ENCODE measurements around the gene CTR9. TPM values are rescaled to one million over a fixed set of nuclear protein-coding genes. Genes with fewer than 3 reads are reported as not detected.

Gene CTR9
- total and polyA plus RNA-seq, 2 of the 13 experiments (the other 11 are each of a cell fraction or from before 2014, with no cell fraction given) = 6.6 to 22.1 TPM

DNA sequence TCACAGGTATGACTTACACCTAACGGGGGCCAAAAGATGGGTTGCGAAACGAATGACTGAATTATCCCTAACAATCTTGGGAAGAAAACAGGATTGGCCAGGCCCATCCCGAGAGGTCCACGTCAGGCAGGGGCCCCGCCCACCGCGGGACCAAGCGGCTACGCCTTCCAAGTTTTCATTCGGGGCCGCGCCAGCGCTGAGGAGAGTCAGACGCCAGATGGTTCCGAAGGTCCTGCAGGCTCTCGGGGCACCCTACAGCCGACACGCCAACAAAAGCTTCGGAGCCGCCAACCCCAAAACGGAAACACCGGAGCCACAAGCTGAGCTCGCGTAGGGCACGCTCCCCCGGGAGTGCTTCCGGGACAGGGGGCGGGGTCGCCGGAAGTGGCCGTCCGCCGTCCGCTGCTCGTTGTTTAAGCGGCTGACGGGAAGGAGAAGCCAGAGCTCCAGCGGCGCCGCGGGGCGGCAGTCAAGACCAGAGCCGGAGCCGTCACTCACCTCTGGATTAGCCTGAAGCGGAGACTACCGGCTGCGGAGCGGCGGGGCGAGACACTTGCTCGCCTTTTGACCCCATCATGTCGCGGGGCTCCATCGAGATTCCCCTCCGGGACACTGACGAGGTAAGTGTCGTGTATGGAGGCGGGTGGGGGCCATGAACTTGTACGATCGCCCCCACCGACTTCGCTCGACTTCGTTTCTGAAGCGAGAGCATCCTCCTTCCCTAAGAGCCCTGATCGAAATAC lies at the start of gene CTR9 (continued):
- peak; percentile 78 for TF ChIP-seq CREM (IDR thresholded peaks at IDR 0.05)
- no peak for TF ChIP-seq CREM (CRISPR knock-in tag; IDR thresholded peaks at IDR 0.05)
- TF ChIP-seq, protein P1, sequence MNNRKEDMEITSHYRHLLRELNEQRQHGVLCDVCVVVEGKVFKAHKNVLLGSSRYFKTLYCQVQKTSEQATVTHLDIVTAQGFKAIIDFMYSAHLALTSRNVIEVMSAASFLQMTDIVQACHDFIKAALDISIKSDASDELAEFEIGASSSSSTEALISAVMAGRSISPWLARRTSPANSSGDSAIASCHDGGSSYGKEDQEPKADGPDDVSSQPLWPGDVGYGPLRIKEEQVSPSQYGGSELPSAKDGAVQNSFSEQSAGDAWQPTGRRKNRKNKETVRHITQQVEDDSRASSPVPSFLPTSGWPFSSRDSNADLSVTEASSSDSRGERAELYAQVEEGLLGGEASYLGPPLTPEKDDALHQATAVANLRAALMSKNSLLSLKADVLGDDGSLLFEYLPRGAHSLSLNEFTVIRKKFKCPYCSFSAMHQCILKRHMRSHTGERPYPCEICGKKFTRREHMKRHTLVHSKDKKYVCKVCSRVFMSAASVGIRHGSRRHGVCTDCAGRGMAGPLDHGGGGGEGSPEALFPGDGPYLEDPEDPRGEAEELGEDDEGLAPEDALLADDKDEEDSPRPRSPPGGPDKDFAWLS (CRISPR knock-in tag; IDR thresholded peaks at IDR 0.05; ENCODE audit: borderline replicate concordance) = no peak
- peak; percentile 92 for TF ChIP-seq ZMYM4 (CRISPR knock-in tag; IDR thresholded peaks at IDR 0.05)
- no peak for TF ChIP-seq SUZ12 (IDR thresholded peaks at IDR 0.05; ENCODE audit: low read depth, low read length)
- TF ChIP-seq MAF1 (CRISPR knock-in tag; IDR thresholded peaks at IDR 0.05; ENCODE audit: borderline replicate concordance) = peak; percentile 78; the same call in 1 of the 2 replicates
- TF ChIP-seq RAD51 (IDR thresholded peaks at IDR 0.05; ENCODE audit: borderline replicate concordance) = no peak
- TF ChIP-seq HOXA7 (CRISPR knock-in tag; IDR thresholded peaks at IDR 0.05) = no peak
- TF ChIP-seq, protein P2, sequence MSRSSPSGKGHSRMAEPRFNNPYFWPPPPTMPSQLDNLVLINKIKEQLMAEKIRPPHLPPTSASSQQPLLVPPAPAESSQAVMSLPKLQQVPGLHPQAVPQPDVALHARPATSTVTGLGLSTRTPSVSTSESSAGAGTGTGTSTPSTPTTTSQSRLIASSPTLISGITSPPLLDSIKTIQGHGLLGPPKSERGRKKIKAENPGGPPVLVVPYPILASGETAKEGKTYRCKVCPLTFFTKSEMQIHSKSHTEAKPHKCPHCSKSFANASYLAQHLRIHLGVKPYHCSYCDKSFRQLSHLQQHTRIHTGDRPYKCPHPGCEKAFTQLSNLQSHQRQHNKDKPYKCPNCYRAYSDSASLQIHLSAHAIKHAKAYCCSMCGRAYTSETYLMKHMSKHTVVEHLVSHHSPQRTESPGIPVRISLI (CRISPR knock-in tag; IDR thresholded peaks at IDR 0.05; ENCODE audit: borderline replicate concordance) = no peak
- 0 out of 2 replicates have a peak, but pooled peaks have one; percentile 57 for TF ChIP-seq REL (CRISPR knock-in tag; conservative IDR thresholded peaks at IDR 0.05)
- TF ChIP-seq, protein P3, sequence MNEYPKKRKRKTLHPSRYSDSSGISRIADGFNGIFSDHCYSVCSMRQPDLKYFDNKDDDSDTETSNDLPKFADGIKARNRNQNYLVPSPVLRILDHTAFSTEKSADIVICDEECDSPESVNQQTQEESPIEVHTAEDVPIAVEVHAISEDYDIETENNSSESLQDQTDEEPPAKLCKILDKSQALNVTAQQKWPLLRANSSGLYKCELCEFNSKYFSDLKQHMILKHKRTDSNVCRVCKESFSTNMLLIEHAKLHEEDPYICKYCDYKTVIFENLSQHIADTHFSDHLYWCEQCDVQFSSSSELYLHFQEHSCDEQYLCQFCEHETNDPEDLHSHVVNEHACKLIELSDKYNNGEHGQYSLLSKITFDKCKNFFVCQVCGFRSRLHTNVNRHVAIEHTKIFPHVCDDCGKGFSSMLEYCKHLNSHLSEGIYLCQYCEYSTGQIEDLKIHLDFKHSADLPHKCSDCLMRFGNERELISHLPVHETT (CRISPR knock-in tag; conservative IDR thresholded peaks at IDR 0.05) = peak; percentile 96
- TF ChIP-seq ZNF124 (CRISPR knock-in tag; IDR thresholded peaks at IDR 0.05) = peak; percentile 55; the same call in 1 of the 2 replicates
- 0 out of 2 replicates have a peak, but pooled peaks have one; percentile 70 for TF ChIP-seq ZFAT (CRISPR knock-in tag; conservative IDR thresholded peaks at IDR 0.05)
- TF ChIP-seq RFXAP (CRISPR knock-in tag; IDR thresholded peaks at IDR 0.05; ENCODE audit: borderline replicate concordance) = peak; percentile 79
- TF ChIP-seq RFX3 (CRISPR knock-in tag; IDR thresholded peaks at IDR 0.05) = no peak
- TF ChIP-seq ZNF709 (CRISPR knock-in tag; IDR thresholded peaks at IDR 0.05) = peak; percentile 96
- peak; percentile 52; the same call in 1 of the 2 replicates for TF ChIP-seq REPIN1 (CRISPR knock-in tag; IDR thresholded peaks at IDR 0.05; ENCODE audit: borderline replicate concordance, low read depth)
- peak; percentile 45; the same call in 1 of the 2 replicates for TF ChIP-seq ZBTB21 (CRISPR knock-in tag; IDR thresholded peaks at IDR 0.05)
- TF ChIP-seq TEAD3 (CRISPR knock-in tag; optimal IDR thresholded peaks at IDR 0.05; ENCODE audit: borderline replicate concordance) = peak; percentile 20
- peak; percentile 77 for TF ChIP-seq YY1 (IDR thresholded peaks at IDR 0.05; ENCODE audit: insufficient read depth, insufficient replicate concordance, low read depth, low read length)
- TF ChIP-seq, protein P4, sequence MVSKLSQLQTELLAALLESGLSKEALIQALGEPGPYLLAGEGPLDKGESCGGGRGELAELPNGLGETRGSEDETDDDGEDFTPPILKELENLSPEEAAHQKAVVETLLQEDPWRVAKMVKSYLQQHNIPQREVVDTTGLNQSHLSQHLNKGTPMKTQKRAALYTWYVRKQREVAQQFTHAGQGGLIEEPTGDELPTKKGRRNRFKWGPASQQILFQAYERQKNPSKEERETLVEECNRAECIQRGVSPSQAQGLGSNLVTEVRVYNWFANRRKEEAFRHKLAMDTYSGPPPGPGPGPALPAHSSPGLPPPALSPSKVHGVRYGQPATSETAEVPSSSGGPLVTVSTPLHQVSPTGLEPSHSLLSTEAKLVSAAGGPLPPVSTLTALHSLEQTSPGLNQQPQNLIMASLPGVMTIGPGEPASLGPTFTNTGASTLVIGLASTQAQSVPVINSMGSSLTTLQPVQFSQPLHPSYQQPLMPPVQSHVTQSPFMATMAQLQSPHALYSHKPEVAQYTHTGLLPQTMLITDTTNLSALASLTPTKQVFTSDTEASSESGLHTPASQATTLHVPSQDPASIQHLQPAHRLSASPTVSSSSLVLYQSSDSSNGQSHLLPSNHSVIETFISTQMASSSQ (IDR thresholded peaks at IDR 0.05; ENCODE audit: low read depth) = no peak
- TF ChIP-seq, protein P4 (CRISPR knock-in tag; IDR thresholded peaks at IDR 0.05; ENCODE audit: borderline replicate concordance) = peak; percentile 69; the same call in 1 of the 2 replicates

All from HepG2 (cell line).